H9 (cell line): ENCODE results near the gene TM9SF4. TPM values are rescaled to one million over a fixed set of nuclear protein-coding genes. Genes with fewer than 3 reads are reported as not detected.

ENCODE experiments used
- DNase-seq: peaks from one replicate; pipeline ENCODE4 v3.0.0-alpha.2; 2017
- H2AFZ ChIP-seq: one replicate; pipeline ENCODE4 v1.6.1; 2013; ENCODE audit warnings: mild to moderate bottlenecking, low read length, control low read depth, moderate library complexity
- H2AK5ac ChIP-seq: 2 replicates; pipeline ENCODE4 v1.6.1; 2013; ENCODE audit warnings: low read length, control low read depth, mixed read lengths; ENCODE audit not compliant: insufficient read length
- H2BK120ac ChIP-seq: one replicate; pipeline ENCODE4 v1.6.1; 2013; ENCODE audit warnings: low read depth, mild to moderate bottlenecking, low read length, control low read depth, inconsistent platforms; ENCODE audit not compliant: poor library complexity, severe bottlenecking
- H2BK12ac ChIP-seq: 2 replicates; pipeline ENCODE4 v1.6.1; 2013; ENCODE audit warnings: low read length, control low read depth, mixed read lengths, low read depth; ENCODE audit not compliant: insufficient read length
- H2BK15ac ChIP-seq: 2 replicates; pipeline ENCODE4 v1.6.1; 2013; ENCODE audit warnings: low read depth, low read length, control low read depth
- H2BK20ac ChIP-seq: one replicate; pipeline ENCODE4 v1.6.1; 2013; ENCODE audit warnings: low read depth, mild to moderate bottlenecking, low read length, control low read depth, inconsistent platforms; ENCODE audit not compliant: poor library complexity, severe bottlenecking
- H2BK5ac ChIP-seq: 2 replicates; pipeline ENCODE4 v1.6.1; 2013; ENCODE audit warnings: low read length, control low read depth, mixed read lengths; ENCODE audit not compliant: insufficient read length
- H3K14ac ChIP-seq: 2 replicates; pipeline ENCODE4 v1.6.1; 2013; ENCODE audit warnings: low read length, control low read depth; ENCODE audit not compliant: insufficient read depth
- H3K18ac ChIP-seq: 2 replicates; pipeline ENCODE4 v1.6.1; 2013; ENCODE audit warnings: low read depth, mild to moderate bottlenecking, mixed read lengths, low read length, control low read depth; ENCODE audit not compliant: insufficient read length
- H3K23ac ChIP-seq: 2 replicates; pipeline ENCODE4 v1.6.1; 2013; ENCODE audit warnings: low read length, control low read depth, mixed read lengths, low read depth; ENCODE audit not compliant: insufficient read length
- H3K23me2 ChIP-seq: 2 replicates; pipeline ENCODE4 v1.6.1; 2013; ENCODE audit warnings: low read depth, mild to moderate bottlenecking, mixed read lengths, low read length, control low read depth; ENCODE audit not compliant: insufficient read length, poor library complexity, severe bottlenecking
- H3K27ac ChIP-seq: 2 replicates; pipeline ENCODE4 v1.5.1; 2013; ENCODE audit warnings: low read length, control low read depth, mixed read lengths, low read depth; ENCODE audit not compliant: insufficient read length
- H3K27me3 ChIP-seq: 2 replicates; pipeline ENCODE4 v1.6.1; 2013; ENCODE audit warnings: low read length, control low read depth, inconsistent platforms; ENCODE audit not compliant: insufficient read depth
- H3K4ac ChIP-seq: 2 replicates; pipeline ENCODE4 v1.6.1; 2013; ENCODE audit warnings: low read depth, mild to moderate bottlenecking, control low read depth, inconsistent platforms, low read length, moderate library complexity
- H3K4me1 ChIP-seq: 2 replicates; pipeline ENCODE4 v1.6.1; 2013; ENCODE audit warnings: low read length, control low read depth, inconsistent platforms; ENCODE audit not compliant: insufficient read depth
- H3K4me2 ChIP-seq: 2 replicates; pipeline ENCODE4 v1.6.1; 2013; ENCODE audit warnings: low read length, control low read depth, mixed read lengths; ENCODE audit not compliant: insufficient read length, insufficient read depth
- H3K56ac ChIP-seq: 2 replicates; pipeline ENCODE4 v1.6.1; 2013; ENCODE audit warnings: low read depth, mild to moderate bottlenecking, mixed read lengths, low read length, control low read depth; ENCODE audit not compliant: insufficient read length
- H3K79me1 ChIP-seq: 2 replicates; pipeline ENCODE4 v1.6.1; 2013; ENCODE audit warnings: low read depth, mild to moderate bottlenecking, moderate library complexity, low read length, control low read depth, inconsistent platforms; ENCODE audit not compliant: insufficient read depth, poor library complexity, severe bottlenecking
- H3K79me2 ChIP-seq: 2 replicates; pipeline ENCODE4 v1.6.1; 2013; ENCODE audit warnings: low read length, control low read depth, inconsistent platforms; ENCODE audit not compliant: insufficient read depth
- H3K9ac ChIP-seq: 2 replicates; pipeline ENCODE4 v1.6.1; 2013; ENCODE audit warnings: low read length, control low read depth, mixed read lengths; ENCODE audit not compliant: insufficient read length; ENCODE audit errors: extremely low read depth
- H3K9me3 ChIP-seq: one replicate; pipeline ENCODE4 v1.6.1; 2013; ENCODE audit warnings: low read depth, low read length, inconsistent platforms; ENCODE audit not compliant: control insufficient read depth
- H3T11ph ChIP-seq: one replicate; pipeline ENCODE4 v1.6.1; 2013; ENCODE audit warnings: mild to moderate bottlenecking, low read length, control low read depth, inconsistent platforms
- H4K20me1 ChIP-seq: one replicate; pipeline ENCODE4 v1.6.1; 2013; ENCODE audit not compliant: control insufficient read depth, insufficient read length, insufficient read depth
- H4K5ac ChIP-seq: 2 replicates; pipeline ENCODE4 v1.6.1; 2013; ENCODE audit warnings: low read depth, mild to moderate bottlenecking, mixed read lengths, low read length, control low read depth; ENCODE audit not compliant: insufficient read length
- H4K8ac ChIP-seq: replicated peaks from 2 replicates; pipeline ENCODE4 v1.6.1; 2013; ENCODE audit warnings: low read length, control low read depth, mixed read lengths, low read depth; ENCODE audit not compliant: insufficient read length
- H4K91ac ChIP-seq: 2 replicates; pipeline ENCODE4 v1.6.1; 2013; ENCODE audit warnings: low read depth, mild to moderate bottlenecking, moderate library complexity, mixed read lengths, low read length, control low read depth; ENCODE audit not compliant: insufficient read length
- H3K27ac Mint-ChIP-seq, 3 experiments: 2 replicates in 2 of 3; 3 replicates in 1 of 3; pipeline ENCODE4 v1.8.0; 2020 to 2021; ENCODE audit warnings: mixed read lengths in 3 of 3, mild to moderate bottlenecking in 1 of 3, moderate library complexity in 1 of 3
- H3K27me3 Mint-ChIP-seq: 2 replicates; pipeline ENCODE4 v1.8.0; 2021; ENCODE audit warnings: low read depth, mild to moderate bottlenecking, moderate library complexity, mixed read lengths
- H3K36me3 Mint-ChIP-seq, 3 experiments: 2 replicates in 2 of 3; 3 replicates in 1 of 3; pipeline ENCODE4 v1.8.0; 2020 to 2021; ENCODE audit warnings: low read depth in 3 of 3, mixed read lengths in 3 of 3; ENCODE audit not compliant: insufficient read depth in 1 of 3
- H3K4me1 Mint-ChIP-seq, 2 experiments: 2 replicates each; pipeline ENCODE4 v1.8.0; 2020; ENCODE audit warnings: mixed read lengths in 2 of 2
- H3K4me3 Mint-ChIP-seq, 2 experiments: 2 replicates in 1 of 2; 3 replicates in 1 of 2; pipeline ENCODE4 v1.8.0; 2020 to 2021; ENCODE audit warnings: mild to moderate bottlenecking in 2 of 2, mixed read lengths in 2 of 2, moderate library complexity in 1 of 2
- H3K9me3 Mint-ChIP-seq, 2 experiments: 2 replicates in 1 of 2; 3 replicates in 1 of 2; pipeline ENCODE4 v1.8.0; 2020; ENCODE audit warnings: mild to moderate bottlenecking in 2 of 2, mixed read lengths in 2 of 2, moderate library complexity in 1 of 2
- WGBS: extraction: QIAGEN DNeasy Blood & Tissue Kit; methylation state at CpG from one replicate; pipeline ENCODE4 v1.1.7; 2013; ENCODE audit warnings: missing lambda C conversion rate, low lambda C conversion rate, mixed read lengths; ENCODE audit not compliant: insufficient read length; ENCODE audit errors: extremely low coverage; 5-methylcytosine and 5-hydroxymethylcytosine counted together
- total RNA-seq: library from RNA; stranded (reverse); gene quantifications from 2 replicates; pipeline ENCODE4 v1.2.1, GENCODE V29; 2021
- TF ChIP-seq, protein P1 (sequence below): fragments of 200-600 bp; sonication (generic); conservative IDR thresholded peaks from 3 replicates; pipeline ENCODE4 v1.8.0; 2021; ENCODE audit warnings: antibody characterized with exemption, mild to moderate bottlenecking

The TM9SF4 gene
- total RNA-seq, 1 experiment from 2014 or later, result 62.3 TPM

DNA sequence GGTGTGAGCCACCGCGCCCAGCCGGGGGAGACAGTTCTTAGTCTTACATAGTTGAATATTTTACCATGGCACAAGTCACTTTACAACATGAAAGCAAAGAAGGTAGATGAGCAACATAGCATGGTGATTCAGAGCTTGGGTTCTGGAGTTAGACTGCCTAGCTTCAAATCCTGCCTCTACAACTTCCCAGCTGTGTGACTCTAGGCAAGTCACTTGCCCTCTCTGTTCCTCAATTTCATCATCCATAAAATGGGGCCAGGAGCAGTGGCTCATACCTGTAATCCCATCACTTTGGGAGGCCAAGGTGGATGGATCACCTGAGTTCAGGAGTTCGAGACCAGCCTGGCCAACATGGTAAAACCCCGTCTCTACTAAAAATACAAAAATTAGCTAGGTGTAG is 31.2 kb upstream of the TM9SF4 start:
- WGBS, result no CpG with 5 or more reads among the region's 5 CpGs
- no peak overlapping the region for H2BK12ac ChIP-seq
- no peak for DNase-seq
- H3T11ph ChIP-seq, result no peak overlapping the region
- no peak overlapping the region for H2BK5ac ChIP-seq
- Mint-ChIP-seq H3K9me3 (no peaks in the 10 kb centered on the region), H3K36me3 (no peaks in the 10 kb centered on the region; a peak in 1 of 7 replicates), H3K27me3 (peaks cover 21% of the 10 kb centered on the region), H3K27ac (no peak overlapping the region), H3K4me3 (no peak overlapping the region), H3K4me1 (peaks cover 3 to 6% of the 10 kb centered on the region in 2 experiments; a peak in 3 of 4 replicates)
- H4K8ac ChIP-seq, result no peak overlapping the region
- H4K5ac ChIP-seq, result no peak overlapping the region
- no peak overlapping the region for H3K4me2 ChIP-seq
- no peak overlapping the region for H3K27ac ChIP-seq
- TF ChIP-seq, protein P1, sequence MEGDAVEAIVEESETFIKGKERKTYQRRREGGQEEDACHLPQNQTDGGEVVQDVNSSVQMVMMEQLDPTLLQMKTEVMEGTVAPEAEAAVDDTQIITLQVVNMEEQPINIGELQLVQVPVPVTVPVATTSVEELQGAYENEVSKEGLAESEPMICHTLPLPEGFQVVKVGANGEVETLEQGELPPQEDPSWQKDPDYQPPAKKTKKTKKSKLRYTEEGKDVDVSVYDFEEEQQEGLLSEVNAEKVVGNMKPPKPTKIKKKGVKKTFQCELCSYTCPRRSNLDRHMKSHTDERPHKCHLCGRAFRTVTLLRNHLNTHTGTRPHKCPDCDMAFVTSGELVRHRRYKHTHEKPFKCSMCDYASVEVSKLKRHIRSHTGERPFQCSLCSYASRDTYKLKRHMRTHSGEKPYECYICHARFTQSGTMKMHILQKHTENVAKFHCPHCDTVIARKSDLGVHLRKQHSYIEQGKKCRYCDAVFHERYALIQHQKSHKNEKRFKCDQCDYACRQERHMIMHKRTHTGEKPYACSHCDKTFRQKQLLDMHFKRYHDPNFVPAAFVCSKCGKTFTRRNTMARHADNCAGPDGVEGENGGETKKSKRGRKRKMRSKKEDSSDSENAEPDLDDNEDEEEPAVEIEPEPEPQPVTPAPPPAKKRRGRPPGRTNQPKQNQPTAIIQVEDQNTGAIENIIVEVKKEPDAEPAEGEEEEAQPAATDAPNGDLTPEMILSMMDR, result no peak
- H2BK15ac ChIP-seq, result no peak overlapping the region
- no peak overlapping the region for H2BK120ac ChIP-seq
- no peak overlapping the region for H4K91ac ChIP-seq
- no peak overlapping the region for H3K14ac ChIP-seq
- H3K9ac ChIP-seq, result no peak overlapping the region
- H3K23ac ChIP-seq, result no peak overlapping the region
- H3K56ac ChIP-seq, result no peak overlapping the region
- no peak overlapping the region for H2AK5ac ChIP-seq
- no peak overlapping the region for H3K4ac ChIP-seq
- no peaks in the 10 kb centered on the region for H3K79me2 ChIP-seq
- H2AFZ ChIP-seq, result no peak overlapping the region
- H2BK20ac ChIP-seq, result no peak overlapping the region
- no peaks in the 10 kb centered on the region for H3K9me3 ChIP-seq
- H3K79me1 ChIP-seq, result no peaks in the 10 kb centered on the region
- no peaks in the 10 kb centered on the region for H3K27me3 ChIP-seq
- no peak overlapping the region for H3K18ac ChIP-seq
- no peaks in the 10 kb centered on the region for H4K20me1 ChIP-seq
- no peaks in the 10 kb centered on the region for H3K23me2 ChIP-seq
- no peaks in the 10 kb centered on the region for H3K4me1 ChIP-seq
